ENCODE data around the gene ITGBL1.

Gene ITGBL1

GRCh38 chr13:101415358-101416174, 36.9 kb upstream of the ITGBL1 start:
- no peak for DNase-seq (ENCODE audit: extremely low read depth, insufficient read length)
- TF ChIP-seq, protein P1, sequence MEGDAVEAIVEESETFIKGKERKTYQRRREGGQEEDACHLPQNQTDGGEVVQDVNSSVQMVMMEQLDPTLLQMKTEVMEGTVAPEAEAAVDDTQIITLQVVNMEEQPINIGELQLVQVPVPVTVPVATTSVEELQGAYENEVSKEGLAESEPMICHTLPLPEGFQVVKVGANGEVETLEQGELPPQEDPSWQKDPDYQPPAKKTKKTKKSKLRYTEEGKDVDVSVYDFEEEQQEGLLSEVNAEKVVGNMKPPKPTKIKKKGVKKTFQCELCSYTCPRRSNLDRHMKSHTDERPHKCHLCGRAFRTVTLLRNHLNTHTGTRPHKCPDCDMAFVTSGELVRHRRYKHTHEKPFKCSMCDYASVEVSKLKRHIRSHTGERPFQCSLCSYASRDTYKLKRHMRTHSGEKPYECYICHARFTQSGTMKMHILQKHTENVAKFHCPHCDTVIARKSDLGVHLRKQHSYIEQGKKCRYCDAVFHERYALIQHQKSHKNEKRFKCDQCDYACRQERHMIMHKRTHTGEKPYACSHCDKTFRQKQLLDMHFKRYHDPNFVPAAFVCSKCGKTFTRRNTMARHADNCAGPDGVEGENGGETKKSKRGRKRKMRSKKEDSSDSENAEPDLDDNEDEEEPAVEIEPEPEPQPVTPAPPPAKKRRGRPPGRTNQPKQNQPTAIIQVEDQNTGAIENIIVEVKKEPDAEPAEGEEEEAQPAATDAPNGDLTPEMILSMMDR (IDR thresholded peaks at IDR 0.05; ENCODE audit: insufficient read depth, low read length, poor library complexity, severe bottlenecking), result no peak

GRCh38 chr13:101416181-101417042, 36.1 kb upstream of the ITGBL1 start, which contains the start of gene NALCN:
TSS of gene NALCN (minus strand) at chr13:101416508. CDS start at chr13:101399126, 17,382 bp downstream.
- H3K36me3 ChIP-seq (ENCODE audit: control insufficient read depth, insufficient read depth, low read length), result no peaks in the 10 kb centered on the region
- no peak within 1 kb of the TSS for H3K4me3 ChIP-seq (replicated peaks; ENCODE audit: low read depth, low read length)
- TF ChIP-seq, protein P1 (IDR thresholded peaks at IDR 0.05; ENCODE audit: insufficient read depth, low read length, poor library complexity, severe bottlenecking), result no peak
- DNase-seq (ENCODE audit: extremely low read depth, insufficient read length), result no peak
- no peaks in the 10 kb centered on the region; the same call in none of the 2 replicates for H3K27me3 ChIP-seq (replicated peaks; ENCODE audit: control insufficient read depth, insufficient read depth, low read length)

More at GRCh38 chr13:101415358-101416174, 36.9 kb upstream of the ITGBL1 start:
- H3K4me3 ChIP-seq (replicated peaks; ENCODE audit: low read depth, low read length), result no peak overlapping the region
- H3K27me3 ChIP-seq (replicated peaks; ENCODE audit: control insufficient read depth, insufficient read depth, low read length), result no peaks in the 10 kb centered on the region; the same call in none of the 2 replicates
- no peaks in the 10 kb centered on the region for H3K36me3 ChIP-seq (ENCODE audit: control insufficient read depth, insufficient read depth, low read length)

GRCh38 chr13:101417043-101417406, 35.5 kb upstream of the ITGBL1 start:
- Histone ChIP-seq H3K27me3 (replicated peaks; ENCODE audit: control insufficient read depth, insufficient read depth, low read length) (no peaks in the 10 kb centered on the region; the same call in none of the 2 replicates), H3K36me3 (ENCODE audit: control insufficient read depth, insufficient read depth, low read length) (no peaks in the 10 kb centered on the region), H3K4me3 (replicated peaks; ENCODE audit: low read depth, low read length) (no peak overlapping the region)
- no peak for DNase-seq (ENCODE audit: extremely low read depth, insufficient read length)
- TF ChIP-seq, protein P1 (IDR thresholded peaks at IDR 0.05; ENCODE audit: insufficient read depth, low read length, poor library complexity, severe bottlenecking), result no peak

- Histone ChIP-seq H3K4me3 (replicated peaks; ENCODE audit: low read depth, low read length) (no peak overlapping the region), H3K27me3 (replicated peaks; ENCODE audit: control insufficient read depth, insufficient read depth, low read length) (no peaks in the 10 kb centered on the region; the same call in none of the 2 replicates), H3K36me3 (ENCODE audit: control insufficient read depth, insufficient read depth, low read length) (no peaks in the 10 kb centered on the region)
- TF ChIP-seq, protein P1 (IDR thresholded peaks at IDR 0.05; ENCODE audit: insufficient read depth, low read length, poor library complexity, severe bottlenecking), result no peak
- no peak for DNase-seq (ENCODE audit: extremely low read depth, insufficient read length)
These were observed 35.0 kb upstream of the ITGBL1 start for GRCh38 chr13:101417501-101417900.

- TF ChIP-seq, protein P1 (IDR thresholded peaks at IDR 0.05; ENCODE audit: insufficient read depth, low read length, poor library complexity, severe bottlenecking), result no peak
- no peaks in the 10 kb centered on the region for H3K36me3 ChIP-seq (ENCODE audit: control insufficient read depth, insufficient read depth, low read length)
- H3K27me3 ChIP-seq (replicated peaks; ENCODE audit: control insufficient read depth, insufficient read depth, low read length), result no peaks in the 10 kb centered on the region
- no peak overlapping the region for H3K4me3 ChIP-seq (replicated peaks; ENCODE audit: low read depth, low read length)
- DNase-seq (ENCODE audit: extremely low read depth, insufficient read length), result no peak
These were observed 28.6 kb upstream of the ITGBL1 start for GRCh38 chr13:101423872-101424271.
